GM19438 (cell line): ENCODE measurements around the gene OLR1.
"Not testable (repeated sequence)": the region's sequence is repeated elsewhere in the genome, so short reads cannot be mapped to it uniquely, and the experiment has no call there.

Source experiments
- ATAC-seq: cut with Tn5 transposase; IDR thresholded peaks from one replicate; pipeline ENCODE4 v1.9.1; 2021; ENCODE audit warnings: low read depth; ENCODE audit not compliant: unreplicated experiment

The OLR1 gene

GRCh38 chr12:10171973-10172728 is at the start of gene OLR1:
TSS of gene OLR1 (minus strand) at chr12:10172132. CDS start at chr12:10172077, 55 bp downstream.
- ATAC-seq: no peak

- ATAC-seq: no peak
Observed at GRCh38 chr12:10220398-10221077, 48.6 kb upstream of the OLR1 start.

GRCh38 chr12:10218021-10218420 is 46.1 kb upstream of the OLR1 start:
- no peak for ATAC-seq

GRCh38 chr12:10215946-10216345 is 44.0 kb upstream of the OLR1 start:
- ATAC-seq: not testable (repeated sequence)

- ATAC-seq: no peak
Observed at GRCh38 chr12:10215436-10215835, 43.5 kb upstream of the OLR1 start.

- ATAC-seq: no peak
Observed at GRCh38 chr12:10214895-10215267, 42.9 kb upstream of the OLR1 start.

GRCh38 chr12:10214136-10214894 is 42.4 kb upstream of the OLR1 start:
- no peak for ATAC-seq

GRCh38 chr12:10213168-10214135 is 41.5 kb upstream of the OLR1 start:
- ATAC-seq: peak; percentile 19

- ATAC-seq: peak; percentile 60
Observed at GRCh38 chr12:10212739-10213131, 40.8 kb upstream of the OLR1 start, which contains the start of gene GABARAPL1. TSS of gene GABARAPL1 (plus strand) at chr12:10212877. CDS start at chr12:10213130, 253 bp downstream.

- peak; percentile 65 for ATAC-seq
Observed at GRCh38 chr12:10211940-10212738, 40.2 kb upstream of the OLR1 start.

GRCh38 chr12:10211101-10211939 is 39.4 kb upstream of the OLR1 start:
- no peak for ATAC-seq

- no peak for ATAC-seq
Observed at GRCh38 chr12:10210225-10210624, 38.3 kb upstream of the OLR1 start.

GRCh38 chr12:10207136-10207535 is 35.2 kb upstream of the OLR1 start:
- ATAC-seq: no peak

GRCh38 chr12:10205220-10205807 is 33.4 kb upstream of the OLR1 start:
- ATAC-seq: no peak

- ATAC-seq: not testable (repeated sequence)
Observed at GRCh38 chr12:10204495-10204894, 32.6 kb upstream of the OLR1 start.

GRCh38 chr12:10197879-10198278 is 25.9 kb upstream of the OLR1 start:
- no peak for ATAC-seq

- no peak for ATAC-seq
Observed at GRCh38 chr12:10196210-10196609, 24.3 kb upstream of the OLR1 start.

GRCh38 chr12:10194160-10194670 is 22.3 kb upstream of the OLR1 start:
- ATAC-seq: no peak
